ENCODE measurements around the gene GAMT. TPM values are rescaled to one million over a fixed set of nuclear protein-coding genes. Genes with fewer than 3 reads are reported as not detected.

The GAMT gene
- total and polyA plus RNA-seq, 2 experiments from 2014 or later, result 21.5 to 36.9 TPM

DNA sequence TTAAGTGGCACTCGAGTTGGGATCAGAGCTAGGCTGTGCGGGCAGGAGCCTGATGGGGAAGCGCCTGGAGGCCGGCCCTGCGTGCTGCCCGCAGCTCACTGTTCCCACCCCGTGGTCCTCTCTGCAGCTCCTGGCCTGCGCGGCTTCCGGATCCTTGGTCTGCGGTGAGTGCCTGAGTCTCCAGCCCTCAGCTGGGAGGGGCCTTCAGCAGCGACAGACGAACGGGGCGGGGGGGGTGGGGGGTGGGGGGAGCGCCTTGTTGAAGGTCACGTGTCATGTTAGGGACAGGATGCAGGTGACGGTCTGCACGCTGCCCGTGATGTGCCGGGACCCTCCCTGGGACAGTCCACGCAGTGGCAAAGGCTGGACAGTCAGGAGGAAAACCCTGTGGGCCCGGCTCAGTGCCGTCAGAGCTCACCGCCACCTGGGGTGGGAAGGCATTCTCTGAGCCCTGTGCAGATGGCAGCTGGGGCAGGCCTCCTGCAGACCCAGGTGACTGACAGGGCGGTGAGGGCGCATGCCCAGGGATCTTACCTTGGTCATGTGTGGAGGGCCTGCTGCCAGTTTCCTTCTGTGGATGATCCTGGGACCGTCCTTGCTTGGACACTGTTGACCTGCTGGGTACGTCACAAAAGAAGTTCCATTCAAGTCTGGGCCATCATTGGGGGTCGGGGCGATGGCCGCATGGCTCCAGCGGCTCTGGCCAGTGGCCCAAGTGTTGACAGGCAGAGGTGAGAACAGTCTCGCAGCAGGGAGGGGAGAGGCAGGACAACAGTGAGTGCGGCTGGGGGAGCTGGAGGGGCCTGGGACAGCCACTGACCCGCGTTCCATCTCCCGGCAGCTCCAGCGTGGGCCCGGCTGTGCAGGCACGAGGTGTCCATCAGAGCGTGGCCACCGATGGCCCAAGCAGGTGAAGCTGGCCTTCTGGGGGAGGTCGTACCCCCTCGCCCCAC lies 13.4 kb downstream of the GAMT start:
- H3K4me3 Mint-ChIP-seq, result no peak overlapping the region
- TF ChIP-seq ZNF114 (CRISPR knock-in tag; IDR thresholded peaks at IDR 0.05) (no peak), POLR2AphosphoS5 (IDR thresholded peaks at IDR 0.05; ENCODE audit: low read depth) (no peak), STAT1 (IDR thresholded peaks at IDR 0.05; ENCODE audit: unreplicated experiment) (no peak), ZNF331 (CRISPR knock-in tag; IDR thresholded peaks at IDR 0.05; ENCODE audit: low read depth) (no peak), CREB1 (CRISPR knock-in tag; IDR thresholded peaks at IDR 0.05; ENCODE audit: low read depth) (no peak), EZH2 (IDR thresholded peaks at IDR 0.05; ENCODE audit: low read depth, unreplicated experiment) (no peak)
- TF ChIP-seq, protein P1, sequence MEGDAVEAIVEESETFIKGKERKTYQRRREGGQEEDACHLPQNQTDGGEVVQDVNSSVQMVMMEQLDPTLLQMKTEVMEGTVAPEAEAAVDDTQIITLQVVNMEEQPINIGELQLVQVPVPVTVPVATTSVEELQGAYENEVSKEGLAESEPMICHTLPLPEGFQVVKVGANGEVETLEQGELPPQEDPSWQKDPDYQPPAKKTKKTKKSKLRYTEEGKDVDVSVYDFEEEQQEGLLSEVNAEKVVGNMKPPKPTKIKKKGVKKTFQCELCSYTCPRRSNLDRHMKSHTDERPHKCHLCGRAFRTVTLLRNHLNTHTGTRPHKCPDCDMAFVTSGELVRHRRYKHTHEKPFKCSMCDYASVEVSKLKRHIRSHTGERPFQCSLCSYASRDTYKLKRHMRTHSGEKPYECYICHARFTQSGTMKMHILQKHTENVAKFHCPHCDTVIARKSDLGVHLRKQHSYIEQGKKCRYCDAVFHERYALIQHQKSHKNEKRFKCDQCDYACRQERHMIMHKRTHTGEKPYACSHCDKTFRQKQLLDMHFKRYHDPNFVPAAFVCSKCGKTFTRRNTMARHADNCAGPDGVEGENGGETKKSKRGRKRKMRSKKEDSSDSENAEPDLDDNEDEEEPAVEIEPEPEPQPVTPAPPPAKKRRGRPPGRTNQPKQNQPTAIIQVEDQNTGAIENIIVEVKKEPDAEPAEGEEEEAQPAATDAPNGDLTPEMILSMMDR (conservative IDR thresholded peaks at IDR 0.05; ENCODE audit: low read depth in 2 of 2), result no peak
- TF ChIP-seq, protein P2, sequence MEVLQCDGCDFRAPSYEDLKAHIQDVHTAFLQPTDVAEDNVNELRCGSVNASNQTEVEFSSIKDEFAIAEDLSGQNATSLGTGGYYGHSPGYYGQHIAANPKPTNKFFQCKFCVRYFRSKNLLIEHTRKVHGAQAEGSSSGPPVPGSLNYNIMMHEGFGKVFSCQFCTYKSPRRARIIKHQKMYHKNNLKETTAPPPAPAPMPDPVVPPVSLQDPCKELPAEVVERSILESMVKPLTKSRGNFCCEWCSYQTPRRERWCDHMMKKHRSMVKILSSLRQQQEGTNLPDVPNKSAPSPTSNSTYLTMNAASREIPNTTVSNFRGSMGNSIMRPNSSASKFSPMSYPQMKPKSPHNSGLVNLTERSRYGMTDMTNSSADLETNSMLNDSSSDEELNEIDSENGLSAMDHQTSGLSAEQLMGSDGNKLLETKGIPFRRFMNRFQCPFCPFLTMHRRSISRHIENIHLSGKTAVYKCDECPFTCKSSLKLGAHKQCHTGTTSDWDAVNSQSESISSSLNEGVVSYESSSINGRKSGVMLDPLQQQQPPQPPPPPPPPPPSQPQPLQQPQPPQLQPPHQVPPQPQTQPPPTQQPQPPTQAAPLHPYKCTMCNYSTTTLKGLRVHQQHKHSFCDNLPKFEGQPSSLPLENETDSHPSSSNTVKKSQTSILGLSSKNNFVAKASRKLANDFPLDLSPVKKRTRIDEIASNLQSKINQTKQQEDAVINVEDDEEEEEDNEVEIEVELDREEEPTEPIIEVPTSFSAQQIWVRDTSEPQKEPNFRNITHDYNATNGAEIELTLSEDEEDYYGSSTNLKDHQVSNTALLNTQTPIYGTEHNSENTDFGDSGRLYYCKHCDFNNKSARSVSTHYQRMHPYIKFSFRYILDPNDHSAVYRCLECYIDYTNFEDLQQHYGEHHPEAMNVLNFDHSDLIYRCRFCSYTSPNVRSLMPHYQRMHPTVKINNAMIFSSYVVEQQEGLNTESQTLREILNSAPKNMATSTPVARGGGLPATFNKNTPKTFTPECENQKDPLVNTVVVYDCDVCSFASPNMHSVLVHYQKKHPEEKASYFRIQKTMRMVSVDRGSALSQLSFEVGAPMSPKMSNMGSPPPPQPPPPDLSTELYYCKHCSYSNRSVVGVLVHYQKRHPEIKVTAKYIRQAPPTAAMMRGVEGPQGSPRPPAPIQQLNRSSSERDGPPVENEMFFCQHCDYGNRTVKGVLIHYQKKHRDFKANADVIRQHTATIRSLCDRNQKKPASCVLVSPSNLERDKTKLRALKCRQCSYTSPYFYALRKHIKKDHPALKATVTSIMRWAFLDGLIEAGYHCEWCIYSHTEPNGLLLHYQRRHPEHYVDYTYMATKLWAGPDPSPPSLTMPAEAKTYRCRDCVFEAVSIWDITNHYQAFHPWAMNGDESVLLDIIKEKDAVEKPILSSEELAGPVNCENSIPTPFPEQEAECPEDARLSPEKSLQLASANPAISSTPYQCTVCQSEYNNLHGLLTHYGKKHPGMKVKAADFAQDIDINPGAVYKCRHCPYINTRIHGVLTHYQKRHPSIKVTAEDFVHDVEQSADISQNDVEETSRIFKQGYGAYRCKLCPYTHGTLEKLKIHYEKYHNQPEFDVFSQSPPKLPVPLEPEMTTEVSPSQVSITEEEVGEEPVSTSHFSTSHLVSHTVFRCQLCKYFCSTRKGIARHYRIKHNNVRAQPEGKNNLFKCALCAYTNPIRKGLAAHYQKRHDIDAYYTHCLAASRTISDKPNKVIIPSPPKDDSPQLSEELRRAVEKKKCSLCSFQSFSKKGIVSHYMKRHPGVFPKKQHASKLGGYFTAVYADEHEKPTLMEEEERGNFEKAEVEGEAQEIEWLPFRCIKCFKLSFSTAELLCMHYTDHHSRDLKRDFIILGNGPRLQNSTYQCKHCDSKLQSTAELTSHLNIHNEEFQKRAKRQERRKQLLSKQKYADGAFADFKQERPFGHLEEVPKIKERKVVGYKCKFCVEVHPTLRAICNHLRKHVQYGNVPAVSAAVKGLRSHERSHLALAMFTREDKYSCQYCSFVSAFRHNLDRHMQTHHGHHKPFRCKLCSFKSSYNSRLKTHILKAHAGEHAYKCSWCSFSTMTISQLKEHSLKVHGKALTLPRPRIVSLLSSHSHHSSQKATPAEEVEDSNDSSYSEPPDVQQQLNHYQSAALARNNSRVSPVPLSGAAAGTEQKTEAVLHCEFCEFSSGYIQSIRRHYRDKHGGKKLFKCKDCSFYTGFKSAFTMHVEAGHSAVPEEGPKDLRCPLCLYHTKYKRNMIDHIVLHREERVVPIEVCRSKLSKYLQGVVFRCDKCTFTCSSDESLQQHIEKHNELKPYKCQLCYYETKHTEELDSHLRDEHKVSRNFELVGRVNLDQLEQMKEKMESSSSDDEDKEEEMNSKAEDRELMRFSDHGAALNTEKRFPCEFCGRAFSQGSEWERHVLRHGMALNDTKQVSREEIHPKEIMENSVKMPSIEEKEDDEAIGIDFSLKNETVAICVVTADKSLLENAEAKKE (CRISPR knock-in tag; IDR thresholded peaks at IDR 0.05), result no peak
- TF ChIP-seq, protein P3, sequence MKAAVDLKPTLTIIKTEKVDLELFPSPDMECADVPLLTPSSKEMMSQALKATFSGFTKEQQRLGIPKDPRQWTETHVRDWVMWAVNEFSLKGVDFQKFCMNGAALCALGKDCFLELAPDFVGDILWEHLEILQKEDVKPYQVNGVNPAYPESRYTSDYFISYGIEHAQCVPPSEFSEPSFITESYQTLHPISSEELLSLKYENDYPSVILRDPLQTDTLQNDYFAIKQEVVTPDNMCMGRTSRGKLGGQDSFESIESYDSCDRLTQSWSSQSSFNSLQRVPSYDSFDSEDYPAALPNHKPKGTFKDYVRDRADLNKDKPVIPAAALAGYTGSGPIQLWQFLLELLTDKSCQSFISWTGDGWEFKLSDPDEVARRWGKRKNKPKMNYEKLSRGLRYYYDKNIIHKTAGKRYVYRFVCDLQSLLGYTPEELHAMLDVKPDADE (IDR thresholded peaks at IDR 0.05), result no peak
- Histone ChIP-seq H3K4me2 (no peak overlapping the region), H4K20me1 (replicated peaks; ENCODE audit: insufficient read depth) (peaks cover 5% of the 10 kb centered on the region; the same call in 1 of the 2 replicates), H3K27me3 (ENCODE audit: insufficient read depth) (no peaks in the 10 kb centered on the region), H3K36me3 (ENCODE audit: insufficient read depth) (no peaks in the 10 kb centered on the region), H3K79me2 (replicated peaks; ENCODE audit: insufficient read depth) (peaks cover 15% of the 10 kb centered on the region), H2AFZ (no peak overlapping the region), H3K9me2 (ENCODE audit: insufficient read depth) (no peaks in the 10 kb centered on the region), H3K27ac (ENCODE audit: low read depth) (no peak overlapping the region), H3K4me3 (no peak overlapping the region), H3K4me1 (ENCODE audit: insufficient read depth) (peaks cover 7% of the 10 kb centered on the region; the same call in 1 of the 2 replicates), H3F3A (replicated peaks; ENCODE audit: low read depth) (peaks cover 12% of the 10 kb centered on the region)
- no peak overlapping the region for H3K27ac Mint-ChIP-seq
- H3K36me3 Mint-ChIP-seq (ENCODE audit: low read depth), result peaks cover 36% of the 10 kb centered on the region
- H3K27me3 Mint-ChIP-seq (ENCODE audit: insufficient read depth, low read depth, poor library complexity), result peaks cover 10% of the 10 kb centered on the region
- peaks cover 5% of the 10 kb centered on the region for H3K9me3 Mint-ChIP-seq
- no peak for ATAC-seq
- no peak for DNase-seq (ENCODE audit: low spot score)
- H3K4me1 Mint-ChIP-seq, result peaks cover 3% of the 10 kb centered on the region; the same call in 2 of the 3 replicates

All from GM23338 (cell line).